Smooth muscle cell (in vitro differentiated cells): ENCODE results near the gene MAST4. TPM values are rescaled to one million over a fixed set of nuclear protein-coding genes. Genes with fewer than 3 reads are reported as not detected.
A peak's percentile ranks its signal among the peaks of the same experiment; 100 is the strongest.

Source experiments
- DNase-seq: peaks from one replicate; lab custom pipeline; 2025; ENCODE audit not compliant: unreplicated experiment; lab: John Stamatoyannopoulos, UW
- H2AFZ ChIP-seq: fragments of 200-600 bp; sonication (generic); 2 replicates; pipeline ENCODE4 v1.6.0; 2016; ENCODE audit warnings: antibody characterized with exemption, low read depth, mild to moderate bottlenecking
- H3F3A ChIP-seq: fragments of 200-600 bp; sonication (generic); 2 replicates; pipeline ENCODE4 v1.6.0; 2017; ENCODE audit warnings: antibody characterized with exemption, low read depth
- H3K27ac ChIP-seq: fragments of 200-600 bp; sonication (generic); 2 replicates; pipeline ENCODE4 v1.5.1; 2016; ENCODE audit warnings: low read depth, mild to moderate bottlenecking
- H3K27me3 ChIP-seq: fragments of 200-600 bp; sonication (generic); 2 replicates; pipeline ENCODE4 v1.6.1; 2016; ENCODE audit warnings: low read depth, mild to moderate bottlenecking
- H3K36me3 ChIP-seq: fragments of 200-600 bp; sonication (generic); 2 replicates; pipeline ENCODE4 v1.5.1; 2016; ENCODE audit warnings: low read depth
- H3K4me1 ChIP-seq: fragments of 200-600 bp; sonication (generic); 2 replicates; pipeline ENCODE4 v1.5.1; 2016; ENCODE audit warnings: low read depth
- H3K4me2 ChIP-seq: fragments of 200-600 bp; sonication (generic); 2 replicates; pipeline ENCODE4 v1.6.0; 2016; ENCODE audit warnings: mild to moderate bottlenecking
- H3K4me3 ChIP-seq: fragments of 200-600 bp; sonication (generic); 2 replicates; pipeline ENCODE4 v1.5.1; 2016; ENCODE audit warnings: mild to moderate bottlenecking
- H3K79me2 ChIP-seq: fragments of 200-600 bp; sonication (generic); 2 replicates; pipeline ENCODE4 v1.6.0; 2016; ENCODE audit warnings: low read depth, mild to moderate bottlenecking
- H3K9ac ChIP-seq: fragments of 200-600 bp; sonication (generic); 2 replicates; pipeline ENCODE4 v1.6.0; 2016; ENCODE audit warnings: low read depth
- H3K9me3 ChIP-seq: fragments of 200-600 bp; sonication (generic); replicated peaks from 2 replicates; pipeline ENCODE4 v1.5.1; 2016; ENCODE audit warnings: low read depth
- H4K20me1 ChIP-seq: fragments of 200-600 bp; sonication (generic); 2 replicates; pipeline ENCODE4 v1.6.0; 2016; ENCODE audit warnings: low read depth
- CTCF ChIP-seq: fragments of 200-600 bp; sonication (generic); IDR thresholded peaks from 2 replicates; pipeline ENCODE4 v1.5.1; 2017; ENCODE audit warnings: borderline replicate concordance, mild to moderate bottlenecking, antibody characterized with exemption; ENCODE audit not compliant: insufficient read depth, poor library complexity, severe bottlenecking
- WGBS: methylation state at CpG from one replicate; pipeline ENCODE4 v1.1.7; 2016; ENCODE audit warnings: low lambda C conversion rate; 5-methylcytosine and 5-hydroxymethylcytosine counted together
- polyA plus RNA-seq: library from polyadenylated mRNA; unstranded; fragments of >200 nt; fragmentation: Nextera tagmentation; extraction: Ambion mirVana; gene quantifications from 2 replicates; pipeline ENCODE4 v1.2.1, GENCODE V29; 2016
- total RNA-seq: library from RNA; depleted of rRNA; stranded (reverse); fragments of >200 nt; gene quantifications from 2 replicates; pipeline ENCODE4 v1.2.3, GENCODE V29; 2014

Gene MAST4
- total and polyA plus RNA-seq, 2 experiments from 2014 or later: 6.3 to 24.0 TPM

- no peak for DNase-seq
- 48% methylated on average over 8 of the region's 8 CpGs for WGBS
These were observed 173.8 kb downstream of the MAST4 start for GRCh38 chr5:66769839-66770617.

GRCh38 chr5:66777868-66778267 is 181.7 kb downstream of the MAST4 start:
- Histone ChIP-seq H3F3A (no peaks in the 10 kb centered on the region), H3K9me3 (no peaks in the 10 kb centered on the region), H2AFZ (no peak overlapping the region), H3K9ac (no peak overlapping the region), H3K36me3 (no peaks in the 10 kb centered on the region), H3K4me1 (no peaks in the 10 kb centered on the region), H3K4me2 (no peak overlapping the region), H3K4me3 (no peak overlapping the region), H3K27me3 (no peaks in the 10 kb centered on the region), H3K79me2 (no peaks in the 10 kb centered on the region), H4K20me1 (no peaks in the 10 kb centered on the region), H3K27ac (no peak overlapping the region)
- DNase-seq: no peak
- TF ChIP-seq CTCF: no peak
- WGBS: 92% methylated on average over 3 of the region's 3 CpGs

More at GRCh38 chr5:66769839-66770617, 173.8 kb downstream of the MAST4 start:
- H3K4me2 ChIP-seq: no peak overlapping the region
- no peaks in the 10 kb centered on the region for H3K36me3 ChIP-seq
- no peaks in the 10 kb centered on the region for H3F3A ChIP-seq
- no peak overlapping the region for H3K27ac ChIP-seq
- H3K4me3 ChIP-seq: no peak overlapping the region
- H3K27me3 ChIP-seq: no peaks in the 10 kb centered on the region
- H2AFZ ChIP-seq: no peak overlapping the region
- TF ChIP-seq CTCF: peak; percentile 24
- no peaks in the 10 kb centered on the region for H3K4me1 ChIP-seq
- no peaks in the 10 kb centered on the region for H3K79me2 ChIP-seq
- H3K9ac ChIP-seq: no peak overlapping the region
- no peaks in the 10 kb centered on the region for H3K9me3 ChIP-seq
- no peaks in the 10 kb centered on the region for H4K20me1 ChIP-seq

- Histone ChIP-seq H3K27me3 (no peaks in the 10 kb centered on the region), H3K9ac (no peak overlapping the region), H3K27ac (no peak overlapping the region), H3K4me2 (no peak overlapping the region), H2AFZ (no peak overlapping the region), H4K20me1 (no peaks in the 10 kb centered on the region), H3F3A (no peaks in the 10 kb centered on the region), H3K4me1 (no peaks in the 10 kb centered on the region), H3K79me2 (no peaks in the 10 kb centered on the region), H3K4me3 (no peak overlapping the region), H3K9me3 (no peaks in the 10 kb centered on the region), H3K36me3 (no peaks in the 10 kb centered on the region)
- TF ChIP-seq CTCF: no peak
- no peak for DNase-seq
- WGBS: 82% methylated on average over 4 of the region's 4 CpGs
These were observed 183.3 kb downstream of the MAST4 start for GRCh38 chr5:66779528-66779927.

- H3K9me3 ChIP-seq: no peaks in the 10 kb centered on the region
- H3K36me3 ChIP-seq: no peaks in the 10 kb centered on the region
- H3F3A ChIP-seq: no peaks in the 10 kb centered on the region
- no peaks in the 10 kb centered on the region for H3K27me3 ChIP-seq
- H3K9ac ChIP-seq: no peak overlapping the region
- DNase-seq: no peak
- TF ChIP-seq CTCF: no peak
- H3K4me3 ChIP-seq: no peak overlapping the region
- H3K27ac ChIP-seq: no peak overlapping the region
- H3K79me2 ChIP-seq: no peaks in the 10 kb centered on the region
- no peaks in the 10 kb centered on the region for H4K20me1 ChIP-seq
- H2AFZ ChIP-seq: no peak overlapping the region
- H3K4me2 ChIP-seq: no peak overlapping the region
- WGBS: 94% methylated on average over 17 of the region's 17 CpGs
- H3K4me1 ChIP-seq: no peaks in the 10 kb centered on the region
These were observed 192.4 kb downstream of the MAST4 start for GRCh38 chr5:66788556-66788955.
